HT-29 (cell line): Measurements from ENCODE around the gene ENO3. TPM values are rescaled to one million over a fixed set of nuclear protein-coding genes. Genes with fewer than 3 reads are reported as not detected.
A peak's percentile ranks its signal among the peaks of the same experiment; 100 is the strongest.

Experiments
- DNase-seq: peaks from one replicate; pipeline ENCODE4 v3.0.0-alpha.2; 2015; ENCODE audit warnings: low spot score
- total RNA-seq: library from RNA; depleted of rRNA; stranded (reverse); fragments of >200 nt; shearing (Covaris generic); gene quantifications from 2 replicates; pipeline ENCODE4 v1.2.3, GENCODE V29; 2014

The ENO3 gene
- total RNA-seq, 1 experiment from 2014 or later = 2.8 TPM

DNA sequence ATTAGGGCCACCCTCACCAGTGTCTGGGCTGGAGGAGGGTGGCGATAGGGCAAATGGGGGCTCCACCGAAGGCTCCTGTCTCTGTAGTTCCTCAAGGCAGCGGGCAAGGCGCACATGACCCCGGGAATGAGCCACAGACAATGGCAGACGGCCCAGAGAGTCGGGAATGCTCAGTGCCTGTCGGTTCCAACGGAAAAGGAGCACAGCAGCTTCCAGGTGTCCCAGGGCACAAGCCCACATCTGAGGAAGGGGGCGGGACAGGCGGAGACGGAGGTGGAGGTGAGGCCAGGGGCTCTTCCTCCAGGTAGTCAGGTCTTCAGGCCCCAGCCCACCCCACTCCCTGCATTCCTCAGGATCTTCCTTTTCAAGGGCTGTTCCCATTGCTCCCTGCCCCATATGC lies 21.8 kb downstream of the ENO3 start:
- no peak for DNase-seq

DNA sequence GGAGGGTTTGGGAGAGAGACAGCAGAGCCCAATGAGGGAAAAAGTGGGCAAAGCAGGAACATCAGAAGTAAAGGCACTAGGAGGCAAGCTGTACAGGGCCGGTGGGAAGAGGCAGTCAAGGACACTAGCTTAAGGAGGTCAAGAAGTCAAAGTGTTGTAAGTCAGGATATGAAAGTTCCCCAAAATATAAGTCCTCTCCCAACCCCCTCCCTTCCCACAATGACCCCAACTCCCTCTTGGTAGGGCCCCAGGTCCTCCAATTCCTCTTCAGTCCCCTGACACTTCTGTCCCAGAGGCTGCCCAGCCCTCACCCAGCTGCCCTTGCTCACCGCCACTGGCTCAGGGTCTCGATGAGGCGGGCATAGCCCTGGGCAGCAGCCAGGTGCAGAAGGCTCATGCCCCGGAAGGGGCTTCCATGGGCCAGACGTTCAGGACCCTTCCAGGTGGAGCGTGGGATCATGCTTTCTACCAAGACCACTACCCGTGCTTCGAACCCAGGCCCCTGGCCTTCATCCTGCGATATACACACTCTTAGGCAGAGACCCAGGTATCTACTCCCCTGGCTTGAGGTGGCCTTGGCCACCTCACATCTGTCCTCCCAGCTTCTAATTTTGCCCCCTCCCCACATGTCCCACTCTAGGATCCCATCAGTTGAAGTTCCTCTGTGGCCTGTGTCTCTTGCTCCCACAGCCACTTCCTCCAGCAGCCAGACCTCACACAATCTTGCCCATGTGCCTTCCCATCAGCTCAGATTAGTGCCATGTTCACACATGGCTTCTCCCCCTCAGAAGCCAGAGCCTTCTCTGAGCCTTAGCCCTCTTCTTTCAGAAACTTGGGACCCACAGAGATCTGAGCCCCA lies 22.6 kb downstream of the ENO3 start:
- no peak for DNase-seq

DNA sequence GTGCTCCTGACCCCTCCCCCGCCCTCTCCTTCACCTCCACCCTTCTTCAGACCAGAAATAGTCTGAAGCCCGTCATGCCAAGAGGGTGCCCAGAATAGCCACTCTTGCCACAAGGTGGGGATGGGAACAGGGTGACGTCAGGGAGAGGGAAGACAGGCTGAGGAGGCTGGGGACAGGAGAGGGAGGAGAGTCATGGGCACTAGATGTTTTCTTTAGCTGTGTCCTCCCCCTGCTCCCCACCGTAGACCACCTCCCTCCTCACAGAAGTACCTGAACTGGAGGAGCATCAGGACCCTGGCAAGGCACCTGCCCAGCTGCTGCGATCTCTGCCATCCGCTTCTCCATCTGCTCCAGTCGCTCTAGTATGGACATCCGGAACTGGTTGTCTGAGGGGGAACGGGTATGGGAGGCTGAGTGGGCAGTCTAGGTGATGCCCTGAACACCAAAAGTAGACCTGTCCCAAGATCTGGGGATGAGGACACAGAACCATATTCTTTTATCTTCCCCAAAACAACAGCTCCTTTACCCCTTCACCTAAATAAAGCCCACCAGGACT lies 23.3 kb downstream of the ENO3 start:
- DNase-seq = no peak

DNA sequence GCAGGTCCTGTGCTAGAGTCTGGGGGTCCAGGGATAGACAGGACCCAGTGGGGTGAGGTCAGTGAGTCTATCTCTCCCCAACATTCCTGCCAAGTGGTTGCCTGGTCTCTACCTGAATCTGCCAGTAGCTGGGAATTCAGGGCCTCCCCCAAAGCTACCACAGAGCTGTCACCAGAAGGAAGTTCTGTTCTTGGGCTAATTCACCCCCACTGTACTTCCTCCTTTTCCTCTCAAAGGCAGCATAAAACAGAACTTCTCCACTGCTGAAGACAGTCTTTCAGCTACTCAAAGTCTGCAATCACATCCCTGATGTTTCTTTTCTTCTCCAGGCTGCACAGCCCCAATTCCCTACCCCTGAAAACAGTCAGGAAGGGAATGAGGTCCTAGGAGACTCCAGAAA lies 27.8 kb downstream of the ENO3 start:
- DNase-seq = no peak

DNA sequence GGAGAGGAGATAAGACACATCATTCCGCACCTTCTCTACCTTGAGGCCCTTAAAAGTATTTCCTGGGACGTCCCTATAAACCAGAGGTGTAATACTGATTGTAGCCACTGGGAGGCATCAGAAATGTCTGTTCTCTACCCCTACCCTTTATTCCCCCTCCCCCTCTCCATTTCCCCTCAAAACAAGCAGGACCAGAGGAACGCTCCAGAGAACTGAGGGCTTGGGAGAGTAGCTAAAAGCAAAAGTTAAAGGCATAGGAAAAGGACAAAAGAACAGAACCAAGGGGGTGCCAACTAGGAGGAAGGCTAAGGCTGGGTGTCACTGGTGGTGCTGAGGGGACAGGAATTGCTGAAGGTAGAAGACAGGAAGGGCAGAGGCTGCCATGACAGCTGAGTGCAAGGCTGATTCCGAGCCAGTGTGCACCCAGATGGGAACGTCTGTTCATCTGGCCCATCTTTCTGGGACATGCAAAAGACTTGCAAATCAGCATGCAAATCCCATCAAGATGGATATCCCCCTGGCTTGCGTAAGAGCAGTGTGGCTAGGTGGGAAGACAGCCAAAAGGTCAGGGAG lies 29.8 kb downstream of the ENO3 start:
- peak; percentile 64 for DNase-seq

DNA sequence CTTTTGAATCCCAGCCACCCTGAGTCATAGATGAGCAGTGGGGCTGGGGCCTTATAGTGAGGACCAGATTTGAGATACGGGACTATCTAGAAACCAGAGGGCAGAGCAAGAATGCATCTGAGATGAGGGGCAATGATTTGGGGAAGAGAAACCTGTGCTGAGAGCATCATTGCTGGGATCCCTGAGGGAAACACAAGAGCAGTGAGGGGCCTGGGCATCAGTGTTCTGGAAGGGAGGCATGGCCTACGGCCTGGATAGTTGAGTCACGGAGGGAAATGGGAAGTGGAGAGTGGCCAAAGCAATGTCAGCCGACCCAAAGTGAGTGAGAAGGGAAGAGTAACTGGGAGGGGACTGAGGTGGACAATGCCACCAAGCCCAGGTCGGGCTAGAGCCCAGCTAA lies 31.4 kb downstream of the ENO3 start:
- no peak for DNase-seq

DNA sequence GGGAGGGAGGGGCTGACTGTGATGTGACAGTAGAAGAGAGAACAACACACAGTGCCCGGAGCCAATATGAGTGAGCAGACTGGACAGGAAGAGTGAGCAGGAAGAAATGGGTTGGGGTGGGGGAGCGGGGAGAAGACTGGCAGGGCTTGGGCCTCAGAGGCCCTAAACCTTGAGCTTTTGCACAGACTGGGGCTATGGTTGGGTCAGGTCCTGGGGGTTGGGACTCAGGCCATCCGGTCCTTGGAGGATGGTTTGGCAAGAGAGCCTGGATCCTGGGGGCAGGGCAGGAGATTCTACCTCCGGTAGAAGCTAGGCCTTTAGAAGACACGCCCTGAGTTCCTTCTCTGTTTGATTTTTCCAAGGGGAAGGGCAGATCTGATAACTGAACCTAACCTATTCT lies 35.5 kb downstream of the ENO3 start:
- peak; percentile 15 for DNase-seq

DNA sequence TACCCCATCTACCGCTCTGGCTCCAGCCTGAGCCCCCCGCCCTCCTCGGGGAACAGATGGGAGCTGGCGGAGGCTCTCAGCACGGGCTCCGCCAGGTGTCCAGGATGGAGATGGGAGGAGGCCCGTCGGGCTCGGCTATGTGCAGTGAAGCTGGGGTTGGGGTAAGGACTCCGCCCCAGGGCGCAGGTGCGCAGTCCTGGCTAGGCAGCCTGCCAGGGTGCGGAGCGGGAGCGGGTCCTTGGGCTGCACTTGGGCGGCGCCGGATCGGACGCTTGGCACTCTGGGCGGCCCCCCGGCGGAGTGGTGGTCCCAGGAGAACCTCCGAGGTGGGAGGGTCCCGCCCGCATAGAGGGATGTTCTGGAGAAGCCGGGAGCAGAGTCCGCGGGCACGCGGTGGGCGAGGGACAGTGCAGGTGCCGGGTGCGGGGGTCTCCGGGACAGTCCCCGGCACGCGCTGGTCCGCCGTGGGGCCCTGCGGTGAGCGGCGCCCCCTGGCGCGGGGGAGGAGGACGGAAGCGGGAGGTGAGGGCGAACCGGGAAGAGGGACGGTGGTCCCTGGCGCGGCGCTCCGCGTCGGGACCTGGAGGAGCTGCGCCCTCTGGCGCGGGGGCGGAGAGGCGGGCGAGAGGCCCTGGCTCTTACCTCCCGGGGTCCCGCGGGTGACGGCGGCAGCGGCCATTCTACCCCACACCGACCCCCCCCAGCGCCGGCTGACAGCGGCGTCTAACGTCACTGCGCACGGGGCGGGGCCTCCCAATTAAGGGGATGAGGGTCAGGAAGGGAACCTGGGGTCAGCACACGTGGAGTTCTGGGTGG lies 36.2 kb downstream of the ENO3 start, which contains the start of gene CAMTA2:
TSS of gene CAMTA2 (minus strand) at position 725 of the 816 bp plus-strand sequence. CDS start 1,453 bp downstream, outside the sequence.
- peak; percentile 62 for DNase-seq

DNA sequence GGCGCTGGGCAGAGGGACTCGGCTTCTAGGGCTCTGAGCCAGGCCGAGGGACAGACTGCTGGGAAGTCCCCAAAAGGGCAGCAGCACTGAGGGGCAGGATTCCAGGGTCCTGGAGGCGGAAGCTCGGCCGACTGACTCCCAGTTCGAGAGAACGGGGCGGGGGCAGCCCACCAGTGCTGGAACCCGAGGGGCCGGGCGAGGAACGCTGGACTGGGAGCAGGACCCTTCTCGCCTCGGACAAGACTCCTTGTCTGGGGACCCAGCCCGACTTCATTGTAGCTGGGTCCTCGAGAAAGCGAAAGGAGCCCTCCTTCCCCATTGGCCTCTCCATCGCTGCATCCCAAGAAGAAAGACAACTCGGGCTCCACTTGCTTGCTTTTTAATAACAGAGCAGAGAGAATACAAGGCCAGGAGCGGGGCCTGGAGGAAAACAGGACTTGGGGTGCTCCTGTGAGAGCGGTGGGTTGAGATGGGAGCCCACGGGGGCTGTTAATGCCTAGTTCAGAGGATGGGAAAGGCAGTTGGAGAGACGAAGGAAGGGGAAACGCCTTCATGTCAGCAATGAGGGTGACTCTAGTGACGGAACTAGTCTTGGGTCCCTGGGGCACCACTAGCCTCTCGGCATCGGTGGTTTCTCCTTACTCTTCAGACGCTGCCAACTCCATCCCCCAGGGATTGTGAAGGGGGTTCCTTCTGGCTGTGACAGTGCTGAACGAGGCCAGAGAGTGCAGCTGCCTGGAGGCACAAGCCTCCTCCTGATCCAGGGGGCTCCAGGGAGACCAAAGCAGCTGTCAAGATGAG lies 37.0 kb downstream of the ENO3 start:
- no peak for DNase-seq

DNA sequence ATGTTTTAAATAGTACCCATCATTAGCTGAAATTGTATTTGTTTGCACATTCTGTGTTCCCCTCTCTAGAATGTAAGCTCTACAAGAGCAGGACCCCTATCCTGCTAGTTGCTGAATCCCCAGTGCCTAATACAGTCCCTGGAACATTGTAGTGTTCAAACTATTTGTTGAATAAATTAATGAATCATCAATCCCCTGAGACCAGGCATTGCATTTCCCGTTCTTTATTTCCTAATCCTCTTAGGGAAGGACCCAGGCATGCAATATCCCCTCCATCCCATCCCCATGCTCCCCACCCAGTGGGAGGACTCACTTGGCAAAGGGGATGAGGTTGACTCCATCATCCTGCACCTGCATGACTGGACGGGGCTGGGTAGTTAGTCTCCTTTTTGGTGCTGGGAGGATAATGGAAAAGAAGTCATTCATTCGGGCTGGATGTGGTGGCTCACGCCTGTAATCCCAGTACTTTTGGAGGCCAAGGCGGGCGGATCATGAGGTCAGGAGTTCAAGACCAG lies 43.2 kb downstream of the ENO3 start:
- no peak for DNase-seq

DNA sequence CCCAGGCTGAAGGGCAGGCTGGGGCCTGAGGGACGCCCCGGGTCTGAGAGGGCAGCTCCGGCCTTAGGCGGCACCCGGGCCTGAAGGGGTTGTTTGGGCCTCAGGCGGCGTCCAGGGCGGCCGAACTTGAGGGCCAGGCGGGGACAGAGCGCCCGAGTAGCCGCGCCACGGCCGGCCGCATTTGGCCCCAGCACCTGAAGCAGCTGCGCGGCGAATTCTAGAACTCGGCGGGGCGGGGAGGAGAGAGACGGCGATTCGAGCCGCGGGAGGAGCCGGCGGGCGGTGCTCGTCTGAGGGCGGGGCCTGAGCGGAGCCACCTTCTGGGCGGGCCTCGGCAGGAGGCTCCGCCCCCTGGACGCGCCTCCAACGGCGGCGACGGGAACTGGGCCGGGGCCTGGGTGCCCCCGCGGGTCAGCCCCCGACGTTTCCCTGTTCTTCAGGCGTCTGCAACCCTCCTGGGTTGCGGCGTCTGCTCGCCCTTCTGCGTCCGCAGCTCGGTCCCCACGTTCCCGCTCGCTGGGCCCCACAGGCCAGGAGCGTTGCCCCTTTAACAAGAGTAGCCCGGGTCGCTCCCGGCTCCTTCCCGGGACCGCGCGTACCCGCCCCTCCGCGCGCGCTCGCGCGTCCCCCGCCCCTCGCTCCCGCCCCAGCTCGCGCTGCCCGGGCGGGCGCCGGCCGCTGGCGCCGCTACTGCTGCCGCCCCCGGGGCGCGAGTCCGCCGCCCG lies 46.5 kb downstream of the ENO3 start, which contains the start of the genes INCA1 and KIF1C:
TSS of gene INCA1 (minus strand) at position 221 of the 725 bp plus-strand sequence. CDS start 3,085 bp downstream, outside the sequence.
TSS of gene KIF1C (plus strand) at position 649 of the 725 bp plus-strand sequence. CDS start 2,297 bp downstream, outside the sequence.
- DNase-seq = peak; percentile 85

DNA sequence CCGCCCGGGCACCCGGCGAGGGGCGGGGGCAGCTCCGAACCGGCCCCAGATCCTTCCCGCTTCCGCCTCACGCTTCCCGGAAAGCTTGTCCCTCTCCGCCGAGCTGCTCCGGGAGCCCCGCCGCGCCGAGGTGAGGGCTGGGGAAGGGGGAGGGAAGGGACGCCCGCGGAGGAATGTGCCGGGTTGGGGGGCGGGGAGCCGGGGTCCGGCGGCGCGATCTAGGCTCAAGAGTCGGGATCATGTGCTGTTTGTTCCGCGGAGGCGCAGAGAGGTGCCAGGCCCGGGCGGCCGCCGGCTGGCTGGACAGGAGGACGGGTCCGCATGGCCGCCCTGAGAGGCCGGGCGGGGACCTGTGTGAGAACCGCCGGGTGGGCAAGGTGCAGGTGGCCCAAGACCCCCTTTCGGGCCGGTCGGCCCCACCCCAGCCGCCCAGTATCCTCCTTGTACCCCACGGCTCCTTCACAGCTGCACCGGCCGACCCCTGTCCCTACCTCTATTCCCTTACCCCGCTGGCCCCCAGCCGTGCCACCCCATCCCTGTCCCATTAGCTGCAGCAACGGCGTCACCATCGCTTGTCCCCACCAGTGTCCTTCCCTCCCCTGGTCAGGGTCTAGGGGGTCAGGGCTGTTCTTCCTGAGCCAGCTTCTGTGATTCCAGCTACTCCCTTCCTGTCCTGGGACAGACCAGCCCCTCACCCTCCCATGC lies 47.3 kb downstream of the ENO3 start:
- peak; percentile 21 for DNase-seq

DNA sequence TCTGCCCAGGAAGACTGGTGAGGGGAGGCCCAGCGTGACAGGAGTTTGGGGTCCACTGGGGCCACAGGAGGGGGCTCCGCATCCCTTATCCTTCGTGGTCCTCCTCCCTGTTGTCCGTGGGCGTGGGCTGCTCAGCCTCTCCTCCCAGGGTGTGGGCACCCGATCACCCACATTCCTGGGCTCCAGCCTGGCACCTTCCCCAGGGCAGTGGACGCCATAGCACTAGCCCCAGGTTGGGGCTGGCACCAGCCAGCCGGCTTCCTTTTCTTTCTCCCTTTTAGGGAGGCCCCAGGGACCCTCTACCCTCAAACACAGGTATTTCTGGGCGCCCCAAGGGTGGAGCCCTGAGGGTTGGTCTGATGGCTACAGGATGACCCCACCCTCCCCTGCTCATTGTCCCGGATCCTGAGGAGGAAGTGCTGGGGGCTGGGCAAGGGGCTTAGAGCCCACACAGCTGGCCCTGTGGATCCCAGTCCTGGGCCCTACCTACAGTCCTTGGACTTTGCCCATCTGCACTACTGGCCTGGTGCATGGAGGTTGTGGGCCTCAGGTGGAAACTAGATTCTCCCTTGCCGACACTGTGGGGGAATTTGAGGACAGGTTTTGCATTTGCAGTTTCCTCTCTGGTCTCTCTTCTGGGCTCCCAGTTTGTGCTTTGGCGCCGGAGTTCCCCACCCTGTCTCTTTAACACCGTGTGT lies 48.0 kb downstream of the ENO3 start:
- DNase-seq = peak; percentile 8

DNA sequence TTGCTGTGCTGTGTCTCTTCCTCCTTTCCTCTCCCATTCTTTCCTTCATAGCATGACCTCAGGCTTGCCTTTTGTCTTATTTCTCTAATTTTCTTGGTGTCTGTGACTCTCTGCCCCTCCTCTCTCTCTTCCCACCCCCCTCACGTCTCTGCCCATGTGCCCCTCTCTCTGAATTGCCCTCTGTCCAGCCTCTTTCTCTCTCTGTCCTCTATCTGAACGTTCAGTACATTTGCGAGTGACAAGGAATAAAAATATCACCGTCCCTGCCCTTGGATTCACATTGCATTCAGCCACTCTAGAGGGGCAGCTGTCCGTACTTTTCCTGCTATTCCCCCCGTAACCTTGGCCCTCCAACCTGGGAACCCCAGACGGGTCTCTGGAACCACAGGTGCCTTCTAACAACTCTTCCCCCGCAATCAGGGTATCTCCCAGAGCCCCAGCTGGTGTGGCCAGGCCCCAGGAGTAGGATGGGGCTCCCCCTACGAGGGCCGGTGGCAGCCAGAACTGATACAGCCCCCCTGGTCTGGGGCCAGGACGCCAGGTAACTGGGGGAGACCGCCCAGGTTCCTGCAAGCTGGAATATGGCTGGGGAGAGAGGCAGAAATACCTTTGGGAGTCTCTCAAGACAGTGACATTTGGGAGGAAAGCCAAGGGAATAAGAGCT lies 48.6 kb downstream of the ENO3 start:
- no peak for DNase-seq

DNA sequence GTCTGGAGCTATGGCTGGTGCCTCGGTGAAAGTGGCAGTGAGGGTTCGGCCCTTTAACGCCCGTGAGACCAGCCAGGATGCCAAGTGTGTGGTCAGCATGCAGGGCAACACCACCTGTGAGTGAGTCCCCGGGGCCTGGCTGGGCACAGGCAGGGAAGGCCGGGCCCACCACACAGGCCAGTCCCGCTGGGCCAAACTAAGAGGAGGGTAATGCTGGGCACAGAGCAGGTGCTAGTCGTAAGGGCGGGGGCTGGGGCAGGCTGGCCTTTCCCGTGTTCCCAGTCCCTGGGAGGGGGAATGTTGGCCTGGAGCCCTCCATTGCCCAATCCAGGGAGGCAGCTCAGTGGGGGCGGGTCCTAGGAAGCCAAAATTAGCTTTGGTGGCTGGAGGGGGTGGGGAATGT lies 49.3 kb downstream of the ENO3 start:
- DNase-seq = no peak

DNA sequence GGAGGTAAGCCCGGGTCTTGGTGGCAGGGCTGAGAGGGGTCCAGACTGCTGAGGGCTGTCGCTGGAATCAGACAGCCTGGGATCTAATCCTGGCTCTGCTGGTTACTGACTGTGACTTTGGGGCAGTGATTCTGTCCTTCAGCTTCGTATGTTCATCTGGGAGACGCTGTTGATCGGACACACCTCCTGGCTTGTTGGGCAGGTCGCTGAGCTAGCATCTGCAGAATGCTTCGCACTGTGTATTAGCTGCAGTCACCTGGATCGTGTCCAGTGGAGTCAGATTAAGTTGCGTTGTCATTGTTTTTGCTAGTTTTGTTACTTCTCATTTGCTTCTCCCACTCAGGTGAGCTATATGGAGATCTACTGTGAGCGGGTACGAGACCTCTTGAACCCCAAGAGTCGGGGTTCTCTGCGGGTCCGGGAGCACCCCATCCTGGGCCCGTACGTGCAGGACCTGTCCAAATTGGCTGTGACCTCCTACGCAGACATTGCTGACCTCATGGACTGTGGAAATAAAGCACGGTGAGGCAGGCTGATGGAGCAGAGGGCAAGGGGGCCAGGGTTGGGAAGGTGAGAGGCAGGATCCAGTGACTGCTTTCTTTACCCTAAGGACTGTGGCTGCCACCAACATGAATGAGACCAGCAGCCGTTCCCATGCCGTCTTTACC lies 51.3 kb downstream of the ENO3 start:
- no peak for DNase-seq

DNA sequence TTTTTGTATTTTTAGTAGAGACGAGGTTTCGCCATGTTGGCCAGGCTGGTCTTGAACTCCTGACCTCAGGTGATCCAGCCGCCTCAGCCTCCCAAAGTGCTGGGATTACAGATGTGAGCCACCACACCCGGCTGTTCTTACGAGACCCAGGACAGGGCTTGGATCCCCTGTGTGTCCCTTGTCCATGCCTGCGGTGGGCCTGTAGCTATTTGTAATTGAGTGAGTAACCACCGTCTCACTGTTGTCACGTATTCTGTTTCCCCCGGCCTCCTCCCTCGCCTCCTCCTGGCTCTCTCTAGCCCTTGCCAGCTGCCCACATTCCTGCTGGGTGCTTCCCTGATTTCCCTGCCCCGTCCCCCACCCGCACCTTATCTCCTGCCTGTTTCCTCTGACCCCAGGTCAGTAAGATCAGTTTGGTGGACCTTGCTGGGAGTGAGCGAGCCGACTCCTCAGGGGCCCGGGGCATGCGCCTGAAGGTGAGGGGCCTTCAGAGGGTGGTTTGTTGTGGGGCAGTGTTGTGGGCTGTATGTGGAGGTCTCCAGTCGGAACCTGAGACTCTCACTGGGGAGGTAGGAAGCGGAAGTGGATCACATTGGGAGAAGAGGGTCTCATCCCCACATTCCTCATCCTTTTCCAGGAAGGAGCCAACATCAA lies 52.4 kb downstream of the ENO3 start:
- DNase-seq = no peak
